ENCODE measurements around the gene POU6F2. TPM values are rescaled to one million over a fixed set of nuclear protein-coding genes. Genes with fewer than 3 reads are reported as not detected.

Gene POU6F2
- total and polyA plus RNA-seq, 2 of the 4 experiments (the other 2 are of a cell fraction), result not detected

DNA sequence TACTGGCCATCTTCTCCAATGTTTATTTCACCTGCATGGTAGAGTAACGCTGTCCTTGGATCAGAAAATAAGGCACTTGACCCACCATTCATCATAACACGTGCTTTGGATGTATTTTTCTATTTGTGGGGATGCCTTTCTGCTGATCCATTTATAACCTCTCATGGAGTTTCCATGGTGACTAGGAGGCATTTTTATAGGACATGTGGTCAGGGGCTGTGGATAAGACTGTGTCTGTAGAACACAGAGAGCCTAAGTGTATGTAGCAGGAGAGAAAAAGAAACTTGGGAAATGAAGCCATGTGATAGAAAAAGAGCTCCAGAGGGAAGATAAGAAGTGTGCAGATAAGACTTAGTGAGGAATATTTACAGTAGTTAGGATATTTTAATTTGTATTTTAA, 184.2 kb downstream of the POU6F2 start:
- Histone ChIP-seq H3K4me3 (ENCODE audit: insufficient read depth, low read depth, low read length) (no peak overlapping the region), H3K9me1 (ENCODE audit: insufficient read depth, low read length) (no peaks in the 10 kb centered on the region), H3K36me3 (ENCODE audit: control insufficient read depth, insufficient read depth, low read length) (no peaks in the 10 kb centered on the region), H2BK20ac (ENCODE audit: low read depth, low read length) (no peak overlapping the region), H2BK5ac (ENCODE audit: low read depth, low read length, poor library complexity, severe bottlenecking) (no peak overlapping the region), H4K20me1 (ENCODE audit: insufficient read depth, low read length) (no peaks in the 10 kb centered on the region), H3K4me2 (ENCODE audit: low read depth, low read length) (no peak overlapping the region), H3K79me1 (ENCODE audit: low read depth in 1 of 2, low read length in 2 of 2) (no peaks in the 10 kb centered on the region), H2AK5ac (ENCODE audit: low read depth, low read length) (no peak overlapping the region), H2AFZ (replicated peaks; ENCODE audit: low read length, poor library complexity) (no peak overlapping the region), H3K56ac (ENCODE audit: extremely low read depth, insufficient read depth, low read length) (no peak overlapping the region), H3K9ac (ENCODE audit: low read depth, low read length) (no peak overlapping the region), H3K23ac (ENCODE audit: low read depth, low read length) (no peak overlapping the region), H3K27ac (ENCODE audit: insufficient read depth, low read length) (no peak overlapping the region), H4K8ac (ENCODE audit: low read depth in 2 of 2, low read length in 2 of 2) (no peak overlapping the region), H2BK15ac (ENCODE audit: low read depth, low read length) (no peak overlapping the region), H2BK120ac (ENCODE audit: low read depth, low read length) (no peak overlapping the region), H3K18ac (ENCODE audit: low read depth, low read length) (no peak overlapping the region), H4K91ac (ENCODE audit: insufficient read depth, low read depth, low read length) (no peak overlapping the region), H3K27me3 (ENCODE audit: control insufficient read depth, insufficient read depth, low read length) (no peaks in the 10 kb centered on the region; the same call in 1 of the 2 replicates), H3K14ac (replicated peaks; ENCODE audit: low read depth, low read length) (no peak overlapping the region), H3K4ac (ENCODE audit: low read depth, low read length) (no peak overlapping the region), H3K4me1 (ENCODE audit: control insufficient read depth, insufficient read depth, low read length) (no peaks in the 10 kb centered on the region), H4K5ac (ENCODE audit: low read depth, low read length) (no peak overlapping the region), H2AK9ac (replicated peaks; ENCODE audit: low read depth, low read length, poor library complexity) (no peak overlapping the region), H3K9me3 (ENCODE audit: control insufficient read depth, insufficient read depth, low read length) (no peaks in the 10 kb centered on the region)
- BruUV-seq (replicated peaks), result no TSS peak
- no peak for DNase-seq
- ChIA-PET CTCF (no interaction called here), POLR2A (ENCODE audit: unreplicated experiment) (no interaction called here)
- no CpG with 5 or more reads among the region's 2 CpGs for WGBS, 2 experiments (ENCODE audit: extremely low coverage in 2 of 2, insufficient read length in 1 of 2)
- intact Hi-C loops (cut with micrococcal nuclease), result no loop called here
- TF ChIP-seq MXI1 (IDR thresholded peaks at IDR 0.05; ENCODE audit: borderline replicate concordance, low read depth, low read length), result no peak
- no peak for TF ChIP-seq CHD1 (IDR thresholded peaks at IDR 0.05; ENCODE audit: low read depth, low read length)
- TF ChIP-seq NFE2L2 (IDR thresholded peaks at IDR 0.05; ENCODE audit: low read depth, low read length), result no peak
- no peak for TF ChIP-seq RAD21 (IDR thresholded peaks at IDR 0.05; ENCODE audit: low read length)
- no peak for TF ChIP-seq MAZ (IDR thresholded peaks at IDR 0.05; ENCODE audit: borderline replicate concordance, low read depth, low read length)
- no peak for TF ChIP-seq RCOR1 (IDR thresholded peaks at IDR 0.05; ENCODE audit: insufficient replicate concordance, low read length)
- TF ChIP-seq CEBPB (IDR thresholded peaks at IDR 0.05; ENCODE audit: low read depth, low read length), result no peak
- TF ChIP-seq, protein P1, sequence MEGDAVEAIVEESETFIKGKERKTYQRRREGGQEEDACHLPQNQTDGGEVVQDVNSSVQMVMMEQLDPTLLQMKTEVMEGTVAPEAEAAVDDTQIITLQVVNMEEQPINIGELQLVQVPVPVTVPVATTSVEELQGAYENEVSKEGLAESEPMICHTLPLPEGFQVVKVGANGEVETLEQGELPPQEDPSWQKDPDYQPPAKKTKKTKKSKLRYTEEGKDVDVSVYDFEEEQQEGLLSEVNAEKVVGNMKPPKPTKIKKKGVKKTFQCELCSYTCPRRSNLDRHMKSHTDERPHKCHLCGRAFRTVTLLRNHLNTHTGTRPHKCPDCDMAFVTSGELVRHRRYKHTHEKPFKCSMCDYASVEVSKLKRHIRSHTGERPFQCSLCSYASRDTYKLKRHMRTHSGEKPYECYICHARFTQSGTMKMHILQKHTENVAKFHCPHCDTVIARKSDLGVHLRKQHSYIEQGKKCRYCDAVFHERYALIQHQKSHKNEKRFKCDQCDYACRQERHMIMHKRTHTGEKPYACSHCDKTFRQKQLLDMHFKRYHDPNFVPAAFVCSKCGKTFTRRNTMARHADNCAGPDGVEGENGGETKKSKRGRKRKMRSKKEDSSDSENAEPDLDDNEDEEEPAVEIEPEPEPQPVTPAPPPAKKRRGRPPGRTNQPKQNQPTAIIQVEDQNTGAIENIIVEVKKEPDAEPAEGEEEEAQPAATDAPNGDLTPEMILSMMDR (conservative IDR thresholded peaks at IDR 0.05; ENCODE audit: low read depth, low read length), result no peak
- no peak for TF ChIP-seq MAFK (IDR thresholded peaks at IDR 0.05; ENCODE audit: low read depth, low read length)
- no peak for TF ChIP-seq SMC3 (IDR thresholded peaks at IDR 0.05; ENCODE audit: low read depth, low read length)
- TF ChIP-seq, protein P2, sequence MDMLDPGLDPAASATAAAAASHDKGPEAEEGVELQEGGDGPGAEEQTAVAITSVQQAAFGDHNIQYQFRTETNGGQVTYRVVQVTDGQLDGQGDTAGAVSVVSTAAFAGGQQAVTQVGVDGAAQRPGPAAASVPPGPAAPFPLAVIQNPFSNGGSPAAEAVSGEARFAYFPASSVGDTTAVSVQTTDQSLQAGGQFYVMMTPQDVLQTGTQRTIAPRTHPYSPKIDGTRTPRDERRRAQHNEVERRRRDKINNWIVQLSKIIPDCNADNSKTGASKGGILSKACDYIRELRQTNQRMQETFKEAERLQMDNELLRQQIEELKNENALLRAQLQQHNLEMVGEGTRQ (IDR thresholded peaks at IDR 0.05; ENCODE audit: low read depth, low read length), result no peak
- no peak for TF ChIP-seq BHLHE40 (IDR thresholded peaks at IDR 0.05; ENCODE audit: low read depth, low read length)
- no peak for TF ChIP-seq POLR2A (IDR thresholded peaks at IDR 0.05; ENCODE audit: low read depth, low read length)
- TF ChIP-seq, protein P3, sequence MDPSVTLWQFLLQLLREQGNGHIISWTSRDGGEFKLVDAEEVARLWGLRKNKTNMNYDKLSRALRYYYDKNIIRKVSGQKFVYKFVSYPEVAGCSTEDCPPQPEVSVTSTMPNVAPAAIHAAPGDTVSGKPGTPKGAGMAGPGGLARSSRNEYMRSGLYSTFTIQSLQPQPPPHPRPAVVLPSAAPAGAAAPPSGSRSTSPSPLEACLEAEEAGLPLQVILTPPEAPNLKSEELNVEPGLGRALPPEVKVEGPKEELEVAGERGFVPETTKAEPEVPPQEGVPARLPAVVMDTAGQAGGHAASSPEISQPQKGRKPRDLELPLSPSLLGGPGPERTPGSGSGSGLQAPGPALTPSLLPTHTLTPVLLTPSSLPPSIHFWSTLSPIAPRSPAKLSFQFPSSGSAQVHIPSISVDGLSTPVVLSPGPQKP (IDR thresholded peaks at IDR 0.05; ENCODE audit: borderline replicate concordance, low read depth, low read length), result no peak
- no peak for TF ChIP-seq FOS (IDR thresholded peaks at IDR 0.05; ENCODE audit: low read depth, low read length)
- no peak for TF ChIP-seq RFX5 (IDR thresholded peaks at IDR 0.05; ENCODE audit: low read depth, low read length)
- in situ Hi-C loops (cut with MboI; ENCODE audit: low sequenced_read_pairs), result no loop called here
- no peak for ATAC-seq (ENCODE audit: low read depth)
- dilution Hi-C loops (cut with HindIII; ENCODE audit: low sequenced_read_pairs, unreplicated experiment), result no loop called here

All from IMR-90 (cell line).